ENCODE results near the gene TLK1.

DNA sequence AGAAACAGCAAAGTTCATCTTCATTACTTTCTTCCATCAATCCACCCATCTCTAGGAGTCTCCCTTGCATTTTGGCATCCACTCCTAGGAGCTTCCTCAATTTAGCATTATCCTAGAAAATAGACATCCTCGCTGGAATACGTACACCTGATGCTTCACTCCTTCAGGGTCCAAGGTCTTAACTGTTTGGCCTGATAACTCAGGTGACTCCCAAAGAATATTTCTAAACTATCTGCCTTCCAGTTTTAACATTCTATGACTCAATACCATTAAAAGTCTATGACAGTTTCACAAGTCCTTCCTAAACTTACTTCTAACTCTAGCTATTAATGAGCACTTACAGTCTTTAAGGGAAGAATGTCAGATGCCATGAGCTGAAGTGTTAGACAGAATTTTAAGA lies 26.5 kb upstream of the TLK1 start:
- TF ChIP-seq CTCF (conservative IDR thresholded peaks at IDR 0.05; ENCODE audit: low read depth, low read length) (no peak), EZH2 (IDR thresholded peaks at IDR 0.05; ENCODE audit: low read length, unreplicated experiment) (no peak)
